Common myeloid progenitor, CD34-positive (primary cell): ENCODE measurements around the gene DUSP8.

Source experiments
- CTCF ChIA-PET: fragments of 350-600 bp; sonication (Branson Sonifier 250); formaldehyde crosslinking; loops from one replicate; lab custom pipeline; 2021; ENCODE audit warnings: antibody characterized with exemption; lab: Charles Lee
- POLR2A ChIA-PET: fragments of 350-600 bp; sonication (Branson Sonifier 250); formaldehyde crosslinking; loops from one replicate; lab custom pipeline; 2021; ENCODE audit warnings: antibody characterized with exemption; lab: Charles Lee
- DNase-seq, 3 donors: peaks; one replicate each; pipeline versions ENCODE4 v3.0.0 to v3.0.0-alpha.2; 2013
- H3K27ac ChIP-seq, 2 experiments: 1 replicate in 1 of 2; 2 replicates in 1 of 2; pipeline ENCODE4 v1.7.0; 2013; ENCODE audit warnings: inconsistent platforms in 2 of 2, low read length in 2 of 2, mild to moderate bottlenecking in 2 of 2, low read depth in 1 of 2, moderate library complexity in 1 of 2; ENCODE audit not compliant: severe bottlenecking in 2 of 2, insufficient read depth in 1 of 2, poor library complexity in 1 of 2
- H3K27me3 ChIP-seq, 5 experiments: replicated peaks in 2 of 5; 1 replicate in 3 of 5; 2 replicates in 2 of 5; pipeline versions ENCODE4 v1.6.1 to v1.7.0; 2013; ENCODE audit warnings: low read length in 4 of 5, mild to moderate bottlenecking in 2 of 5, moderate library complexity in 2 of 5, inconsistent platforms in 1 of 5; ENCODE audit not compliant: insufficient read depth in 5 of 5, control insufficient read depth in 4 of 5
- H3K36me3 ChIP-seq, 4 experiments: 1 replicate in 2 of 4; 2 replicates in 2 of 4; pipeline versions ENCODE4 v1.6.1 to v1.7.0; 2013; ENCODE audit warnings: low read length in 3 of 4, control low read depth in 1 of 4, mild to moderate bottlenecking in 1 of 4; ENCODE audit not compliant: control insufficient read depth in 4 of 4, insufficient read depth in 4 of 4
- H3K4me1 ChIP-seq, 4 experiments: 1 replicate in 3 of 4; 2 replicates in 1 of 4; pipeline versions ENCODE4 v1.6.1 to v1.7.1; 2013; ENCODE audit warnings: low read length in 3 of 4, mild to moderate bottlenecking in 3 of 4, control low read depth in 1 of 4, inconsistent platforms in 1 of 4, moderate library complexity in 1 of 4; ENCODE audit not compliant: control insufficient read depth in 4 of 4, insufficient read depth in 4 of 4; ENCODE audit errors: control extremely low read depth in 1 of 4
- H3K4me3 ChIP-seq, 7 experiments: 1 replicate in 4 of 7; 2 replicates in 3 of 7; pipeline versions ENCODE4 v1.5.1 to v1.7.0; 2013; ENCODE audit warnings: mild to moderate bottlenecking in 7 of 7, low read length in 6 of 7, moderate library complexity in 6 of 7, inconsistent platforms in 2 of 7, low read depth in 2 of 7, control low read depth in 1 of 7; ENCODE audit not compliant: insufficient read depth in 4 of 7, control insufficient read depth in 1 of 7; ENCODE audit errors: extremely low read depth in 1 of 7
- H3K9me3 ChIP-seq, 5 experiments: 1 replicate in 4 of 5; 2 replicates in 1 of 5; pipeline versions ENCODE4 v1.6.1 to v1.7.1; 2013; ENCODE audit warnings: low read length in 4 of 5, mild to moderate bottlenecking in 2 of 5, inconsistent platforms in 1 of 5, low read depth in 1 of 5, moderate library complexity in 1 of 5; ENCODE audit not compliant: control insufficient read depth in 4 of 5, insufficient read depth in 2 of 5; ENCODE audit errors: control extremely low read depth in 1 of 5
- WGBS: methylation state at CpG from one replicate; pipeline ENCODE4 v1.1.5; 2013; ENCODE audit not compliant: insufficient coverage; 5-methylcytosine and 5-hydroxymethylcytosine counted together

DUSP8 gene

GRCh38 chr11:1542267-1542666, 29.8 kb downstream of the DUSP8 start:
- DNase-seq: no peak
- POLR2A ChIA-PET: no interaction called here
- peaks cover 0 to 12% (median 10%) of the 10 kb centered on the region in 4 experiments for H3K4me1 ChIP-seq
- CTCF ChIA-PET: no interaction called here
- H3K9me3 ChIP-seq: no peaks in the 10 kb centered on the region
- H3K36me3 ChIP-seq: peaks cover 0 to 3% (median under 1%) of the 10 kb centered on the region in 4 experiments
- no peak overlapping the region for H3K4me3 ChIP-seq
- H3K27me3 ChIP-seq: peaks cover 0 to 38% (median 18%) of the 10 kb centered on the region in 5 experiments
- H3K27ac ChIP-seq: no peak overlapping the region
- WGBS: 85% methylated on average over 10 of the region's 10 CpGs

DNA sequence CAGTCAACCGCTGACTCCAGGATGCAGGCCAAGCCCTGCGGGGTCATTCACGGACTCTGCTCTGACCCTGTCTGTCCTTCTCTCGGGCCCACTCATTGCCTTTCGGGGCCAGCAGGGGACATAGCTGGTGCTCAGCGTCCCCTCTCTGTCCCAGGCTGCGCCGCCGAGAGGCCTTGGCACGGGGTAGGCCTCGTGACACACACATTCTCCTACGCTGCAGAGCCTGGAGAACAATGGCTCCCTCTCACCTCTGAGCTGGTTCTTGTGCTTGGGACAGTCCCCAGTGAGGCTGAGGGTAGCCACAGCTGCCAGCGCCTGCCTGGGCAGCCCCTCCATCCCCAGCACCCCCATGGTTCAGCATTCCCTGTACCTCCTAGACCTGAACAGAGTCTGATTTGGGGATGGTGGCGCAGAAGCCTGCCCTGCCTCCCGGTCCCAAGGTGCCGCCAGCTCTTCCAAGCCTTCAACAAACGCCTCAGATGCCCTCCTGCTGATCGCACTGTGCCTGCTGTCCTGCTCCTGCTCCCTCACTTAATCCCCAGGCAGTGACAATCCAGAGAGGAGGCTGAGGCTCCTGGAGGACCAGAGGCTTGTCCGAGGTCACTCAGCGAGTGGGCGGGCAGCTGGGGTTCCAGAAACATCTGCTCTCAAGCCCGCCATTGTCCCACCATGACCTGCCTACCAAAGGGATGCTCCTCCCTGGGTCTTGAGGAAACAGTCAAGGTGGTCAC, 30.4 kb downstream of the DUSP8 start:
- DNase-seq: no peak
- Histone ChIP-seq H3K4me3 (no peak overlapping the region), H3K4me1 (peaks cover 0 to 6% (median 3%) of the 10 kb centered on the region in 4 experiments), H3K9me3 (no peaks in the 10 kb centered on the region), H3K27ac (no peak overlapping the region), H3K27me3 (peaks cover 0 to 32% (median 15%) of the 10 kb centered on the region in 5 experiments), H3K36me3 (peaks cover 0 to 4% (median 1%) of the 10 kb centered on the region in 4 experiments)
- WGBS: 91% methylated on average over 21 of the region's 22 CpGs
- ChIA-PET CTCF (no interaction called here), POLR2A (no interaction called here)

GRCh38 chr11:1540074-1540473, 32.0 kb downstream of the DUSP8 start:
- Histone ChIP-seq H3K4me1 (no peaks in the 10 kb centered on the region), H3K27me3 (peaks cover 0 to 16% (median 8%) of the 10 kb centered on the region in 5 experiments), H3K27ac (no peak overlapping the region), H3K36me3 (peaks cover 2 to 10% (median 6%) of the 10 kb centered on the region in 4 experiments), H3K9me3 (no peaks in the 10 kb centered on the region), H3K4me3 (no peak overlapping the region)
- 89% methylated on average over 5 of the region's 6 CpGs for WGBS
- POLR2A ChIA-PET: no interaction called here
- DNase-seq: no peak
- CTCF ChIA-PET: interaction anchor here (1.9 kb wide), 1 partner anchor 35 kb away, joined by 6 read pairs; no protein-coding TSS in a partner anchor

DNA sequence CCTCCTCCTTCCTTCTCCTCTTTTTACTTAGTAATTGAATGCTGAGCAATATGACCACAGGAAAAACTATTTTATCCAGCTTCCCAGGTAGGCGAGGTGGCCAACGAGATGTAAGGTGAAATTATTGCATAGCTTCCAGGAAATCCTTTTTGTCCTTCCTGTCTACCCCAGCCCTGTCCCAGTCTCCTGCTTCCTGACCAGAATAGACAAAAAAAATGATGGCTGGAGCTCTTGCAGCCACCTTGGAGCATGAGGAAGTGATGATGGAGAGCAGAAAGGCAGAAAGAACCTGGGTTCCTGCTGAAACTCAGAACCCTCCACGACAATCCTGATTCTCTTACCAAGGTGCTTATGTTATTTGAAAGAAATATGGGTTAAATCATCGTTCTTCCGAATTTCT, 33.9 kb downstream of the DUSP8 start:
- POLR2A ChIA-PET: no interaction called here

GRCh38 chr11:1536065-1536843, 35.8 kb downstream of the DUSP8 start:
- no peak for DNase-seq
- Histone ChIP-seq H3K27ac (peak overlapping the region in 1 of 2 experiments; percentile 1), H3K27me3 (peaks cover 0 to 6% (median 2%) of the 10 kb centered on the region in 5 experiments), H3K4me1 (peaks cover 0 to 6% (median 6%) of the 10 kb centered on the region in 4 experiments), H3K36me3 (peaks cover 2 to 28% (median 14%) of the 10 kb centered on the region in 4 experiments), H3K9me3 (no peaks in the 10 kb centered on the region), H3K4me3 (no peak overlapping the region)
- WGBS: 98% methylated on average over 8 of the region's 16 CpGs
- ChIA-PET POLR2A (interaction anchor here (0.7 kb wide), 1 partner anchor 47 kb away, joined by 3 read pairs; no protein-coding TSS in a partner anchor), CTCF (interaction anchor here (1.3 to 1.4 kb wide), 2 partner anchors 15 to 274 kb away, joined by 3 read pairs; no protein-coding TSS in a partner anchor)

More for the DNA sequence above, 33.9 kb downstream of the DUSP8 start:
- Histone ChIP-seq H3K4me1 (peaks cover 0 to 5% (median 4%) of the 10 kb centered on the region in 4 experiments), H3K27me3 (peaks cover 0 to 6% (median 2%) of the 10 kb centered on the region in 5 experiments), H3K4me3 (no peak overlapping the region), H3K36me3 (peaks cover 2 to 17% (median 8%) of the 10 kb centered on the region in 4 experiments), H3K27ac (no peak overlapping the region), H3K9me3 (no peaks in the 10 kb centered on the region)
- WGBS: 100% methylated on average over 5 of the region's 5 CpGs
- no peak for DNase-seq
- CTCF ChIA-PET: interaction anchor here (1.1 to 1.4 kb wide), 2 partner anchors 8 to 37 kb away, joined by 4 to 9 read pairs; no protein-coding TSS in a partner anchor

DNA sequence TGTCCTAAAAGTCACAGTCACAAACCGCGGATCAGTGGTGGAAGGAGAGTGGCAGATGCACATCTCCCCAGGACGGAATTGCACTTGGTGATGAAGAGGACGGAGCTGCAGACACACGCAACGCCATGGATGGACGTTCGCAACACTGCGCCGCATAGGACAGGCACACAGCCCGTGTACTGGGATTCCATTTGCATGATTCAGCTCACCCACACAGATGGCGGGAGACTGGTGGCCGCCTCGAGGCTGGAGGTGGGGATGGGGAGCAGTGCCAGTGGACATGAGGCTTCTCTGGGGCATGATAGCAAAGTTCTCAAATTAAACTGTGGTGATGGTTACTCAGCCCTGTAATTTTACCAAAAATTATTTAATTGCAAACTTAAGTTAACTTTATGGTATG, 37.4 kb downstream of the DUSP8 start:
- Histone ChIP-seq H3K9me3 (no peaks in the 10 kb centered on the region), H3K27ac (no peak overlapping the region), H3K27me3 (peaks cover 0 to 5% (median under 1%) of the 10 kb centered on the region in 5 experiments), H3K4me1 (peaks cover 0 to 6% (median 6%) of the 10 kb centered on the region in 4 experiments), H3K36me3 (peaks cover 2 to 28% (median 14%) of the 10 kb centered on the region in 4 experiments), H3K4me3 (no peak overlapping the region)
- POLR2A ChIA-PET: no interaction called here
- no peak for DNase-seq
- 98% methylated on average over 8 of the region's 14 CpGs for WGBS
- CTCF ChIA-PET: interaction anchor here (1.1 kb wide), 1 partner anchor 13 kb away, joined by 3 read pairs; no protein-coding TSS in a partner anchor
